ENCODE results near the gene SLC26A1.

Gene SLC26A1

GRCh38 chr4:1028574-1029220, 35.5 kb upstream of the SLC26A1 start:
- no peak for DNase-seq

- no peak for DNase-seq
Observed at GRCh38 chr4:1027915-1028238, 34.7 kb upstream of the SLC26A1 start.

- no peak for DNase-seq
Observed at GRCh38 chr4:1027219-1027914, 34.2 kb upstream of the SLC26A1 start.

GRCh38 chr4:1026115-1026514, 32.9 kb upstream of the SLC26A1 start:
- no peak for DNase-seq

GRCh38 chr4:1024882-1025545, 31.8 kb upstream of the SLC26A1 start:
- DNase-seq, result no peak

- DNase-seq, result no peak
Observed at GRCh38 chr4:1023895-1024740, 30.9 kb upstream of the SLC26A1 start.

GRCh38 chr4:1023075-1023640, 30.0 kb upstream of the SLC26A1 start:
- DNase-seq, result no peak

- DNase-seq, result no peak
Observed at GRCh38 chr4:1022739-1023066, 29.5 kb upstream of the SLC26A1 start.

GRCh38 chr4:1022051-1022738, 29.0 kb upstream of the SLC26A1 start:
- no peak for DNase-seq

- no peak for DNase-seq
Observed at GRCh38 chr4:1021386-1022050, 28.3 kb upstream of the SLC26A1 start.

- no peak for DNase-seq
Observed at GRCh38 chr4:1019729-1020470, 26.7 kb upstream of the SLC26A1 start.

GRCh38 chr4:1019320-1019719, 26.1 kb upstream of the SLC26A1 start:
- no peak for DNase-seq

- no peak for DNase-seq
Observed at GRCh38 chr4:1018147-1019020, 25.2 kb upstream of the SLC26A1 start.

- DNase-seq, result no peak
Observed at GRCh38 chr4:1017706-1018105, 24.5 kb upstream of the SLC26A1 start.

GRCh38 chr4:1017211-1017610, 24.0 kb upstream of the SLC26A1 start:
- no peak for DNase-seq

- DNase-seq, result no peak
Observed at GRCh38 chr4:1015746-1016145, 22.5 kb upstream of the SLC26A1 start.

- DNase-seq, result no peak
Observed at GRCh38 chr4:1015179-1015578, 22.0 kb upstream of the SLC26A1 start.

GRCh38 chr4:1014291-1015167, 21.3 kb upstream of the SLC26A1 start:
- DNase-seq, result no peak

Data from NCI-H1092 (cell line).